Adipose tissue (tissue), 3 donors: ENCODE results near the gene FXN. TPM values are rescaled to one million over a fixed set of nuclear protein-coding genes. Genes with fewer than 3 reads are reported as not detected.

ENCODE experiments used
- H3K27ac ChIP-seq: one replicate; pipeline ENCODE4 v1.5.1; 2013; ENCODE audit warnings: low read depth, low read length
- WGBS, 3 donors: extraction: QIAGEN DNeasy Blood & Tissue Kit; methylation state at CpG; one replicate each; pipeline ENCODE4 v1.1.7; 2013; 5-methylcytosine and 5-hydroxymethylcytosine counted together
- polyA plus RNA-seq, 3 donors: library from polyadenylated mRNA; stranded (reverse); fragments of 200-250 nt; gene quantifications; one replicate each; pipeline ENCODE4 v1.2.3, GENCODE V29; 2013
- donor health status: healthy with polysubstance abuse.
- donor health status: Bipolar disorder and iron deficiency.
- donor health status: healthy.

Gene FXN
- polyA plus RNA-seq, 3 donors, result 8.3 to 15.2 (median 12.1) TPM

- WGBS, 3 donors, result 0 to 1% (median 0%) methylated on average over 64 to 86 of the region's 86 CpGs
These were observed 85.9 kb downstream of the FXN start for GRCh38 chr9:69121155-69122081.

GRCh38 chr9:69122082-69122548, 86.6 kb downstream of the FXN start:
- WGBS, 3 donors, result 1% methylated on average over 28 of the region's 28 CpGs
- no peak overlapping the region for H3K27ac ChIP-seq

More at GRCh38 chr9:69121155-69122081, 85.9 kb downstream of the FXN start:
- no peak overlapping the region for H3K27ac ChIP-seq

GRCh38 chr9:69122549-69123141, 87.1 kb downstream of the FXN start:
- WGBS, 3 donors, result 17 to 46% (median 45%) methylated on average over 16 of the region's 16 CpGs
- H3K27ac ChIP-seq, result no peak overlapping the region

- H3K27ac ChIP-seq, result no peak overlapping the region
- WGBS, 3 donors, result 67% methylated on average over 16 of the region's 16 CpGs
These were observed 95.2 kb downstream of the FXN start for GRCh38 chr9:69130456-69131441.

GRCh38 chr9:69131682-69132081, 96.1 kb downstream of the FXN start:
- H3K27ac ChIP-seq, result no peak overlapping the region
- WGBS, 3 donors, result 65 to 71% (median 70%) methylated on average over 1 of the region's 1 CpG

GRCh38 chr9:69132361-69132760, 96.8 kb downstream of the FXN start:
- WGBS, 3 donors, result 82 to 85% (median 85%) methylated on average over 4 of the region's 4 CpGs
- H3K27ac ChIP-seq, result no peak overlapping the region

GRCh38 chr9:69134412-69134811, 98.9 kb downstream of the FXN start:
- WGBS, 3 donors, result 89 to 93% (median 93%) methylated on average over 6 of the region's 6 CpGs
- H3K27ac ChIP-seq, result no peak overlapping the region

- WGBS, 3 donors, result 84 to 95% (median 88%) methylated on average over 2 of the region's 2 CpGs
- no peak overlapping the region for H3K27ac ChIP-seq
These were observed 100.6 kb downstream of the FXN start for GRCh38 chr9:69136185-69136584.

GRCh38 chr9:69136779-69137178, 101.2 kb downstream of the FXN start:
- no peak overlapping the region for H3K27ac ChIP-seq
- WGBS, 3 donors, result 74 to 88% (median 79%) methylated on average over 7 of the region's 7 CpGs

- 96% methylated on average over 8 of the region's 8 CpGs for WGBS, 3 donors
- no peak overlapping the region for H3K27ac ChIP-seq
These were observed 101.8 kb downstream of the FXN start for GRCh38 chr9:69137311-69137710.

GRCh38 chr9:69139596-69139995, 104.0 kb downstream of the FXN start:
- 87 to 96% (median 91%) methylated on average over 9 of the region's 9 CpGs for WGBS, 3 donors
- H3K27ac ChIP-seq, result no peak overlapping the region

GRCh38 chr9:69140123-69140735, 104.7 kb downstream of the FXN start:
- 96 to 98% (median 98%) methylated on average over 5 of the region's 5 CpGs for WGBS, 3 donors
- H3K27ac ChIP-seq, result no peak overlapping the region

- no peak overlapping the region for H3K27ac ChIP-seq
- WGBS, 3 donors, result 75 to 90% (median 89%) methylated on average over 5 of the region's 5 CpGs
These were observed 106.3 kb downstream of the FXN start for GRCh38 chr9:69141851-69142250.

GRCh38 chr9:69143291-69143690, 107.7 kb downstream of the FXN start:
- 68 to 89% (median 72%) methylated on average over 1 of the region's 1 CpG for WGBS, 3 donors
- no peak overlapping the region for H3K27ac ChIP-seq

- H3K27ac ChIP-seq, result no peak overlapping the region
- WGBS, 3 donors, result 83 to 95% (median 94%) methylated on average over 8 of the region's 8 CpGs
These were observed 109.7 kb downstream of the FXN start for GRCh38 chr9:69145144-69145715.

GRCh38 chr9:69147041-69147834, 111.7 kb downstream of the FXN start:
- WGBS, 3 donors, result 88 to 95% (median 93%) methylated on average over 11 of the region's 11 CpGs
- no peak overlapping the region for H3K27ac ChIP-seq

- 16 to 22% (median 20%) methylated on average over 7 of the region's 7 CpGs for WGBS, 3 donors
- H3K27ac ChIP-seq, result no peak overlapping the region
These were observed 113.8 kb downstream of the FXN start for GRCh38 chr9:69149321-69149807.
